ENCODE results near the gene FAM234A.

Gene FAM234A

GRCh38 chr16:283033-283805, 48.6 kb downstream of the FAM234A start, which contains the start of gene PDIA2:
TSS of gene PDIA2 (plus strand) at chr16:283164. CDS start at chr16:283170, 6 bp downstream.
- no peak for DNase-seq

- DNase-seq = no peak
These were observed 49.8 kb downstream of the FAM234A start for GRCh38 chr16:284204-285120.

- DNase-seq = no peak
These were observed 50.8 kb downstream of the FAM234A start for GRCh38 chr16:285146-286055.

GRCh38 chr16:286491-287297, 52.1 kb downstream of the FAM234A start:
- no peak for DNase-seq

- no peak for DNase-seq
These were observed 52.7 kb downstream of the FAM234A start for GRCh38 chr16:287298-287811.

- DNase-seq = no peak
These were observed 53.6 kb downstream of the FAM234A start for GRCh38 chr16:287981-288920.

GRCh38 chr16:289395-289997, 54.9 kb downstream of the FAM234A start:
- DNase-seq = no peak

- DNase-seq = no peak
These were observed 55.5 kb downstream of the FAM234A start for GRCh38 chr16:290015-290680.

GRCh38 chr16:290681-291405, 56.2 kb downstream of the FAM234A start:
- DNase-seq = no peak

- no peak for DNase-seq
These were observed 56.9 kb downstream of the FAM234A start for GRCh38 chr16:291539-291938.

- DNase-seq = no peak
These were observed 58.6 kb downstream of the FAM234A start for GRCh38 chr16:293043-293775.

GRCh38 chr16:296276-296675, 61.7 kb downstream of the FAM234A start:
- DNase-seq = no peak

GRCh38 chr16:296806-297510, 62.3 kb downstream of the FAM234A start:
- no peak for DNase-seq

GRCh38 chr16:297832-298231, 63.2 kb downstream of the FAM234A start:
- no peak for DNase-seq

GRCh38 chr16:301235-301634, 66.6 kb downstream of the FAM234A start:
- no peak for DNase-seq

GRCh38 chr16:301950-302349, 67.3 kb downstream of the FAM234A start:
- DNase-seq = no peak

GRCh38 chr16:303760-304505, 69.3 kb downstream of the FAM234A start:
- no peak for DNase-seq
